ENCODE results near the gene U2AF2.

Gene U2AF2

GRCh38 chr19:55654868-55655647 is at the start of gene U2AF2:
TSS of gene U2AF2 (plus strand) at chr19:55655035. CDS start at chr19:55655105, 70 bp downstream.
- peak; percentile 40 for ATAC-seq (ENCODE audit: low read depth)
- peaks cover 36% of the 10 kb centered on the region for H3K4me1 Mint-ChIP-seq
- H3K36me3 Mint-ChIP-seq = peaks cover 13% of the 10 kb centered on the region
- peak within 1 kb of the TSS; percentile 98 for H3K27ac Mint-ChIP-seq
- peak; percentile 94 for DNase-seq (ENCODE audit: low spot score in 2 of 2)
- no peaks in the 10 kb centered on the region for H3K9me3 Mint-ChIP-seq
- H3K4me3 Mint-ChIP-seq = peak within 1 kb of the TSS; percentile 97
- H3K27me3 Mint-ChIP-seq = no peaks in the 10 kb centered on the region

- ATAC-seq (ENCODE audit: low read depth) = peak; percentile 78
- peaks cover 33% of the 10 kb centered on the region for H3K4me1 Mint-ChIP-seq
- H3K27me3 Mint-ChIP-seq = no peaks in the 10 kb centered on the region
- H3K9me3 Mint-ChIP-seq = peaks cover 2% of the 10 kb centered on the region
- peaks cover 15% of the 10 kb centered on the region for H3K36me3 Mint-ChIP-seq
- H3K27ac Mint-ChIP-seq = peak overlapping the region; percentile 86
- H3K4me3 Mint-ChIP-seq = peak overlapping the region; percentile 86
- DNase-seq (ENCODE audit: low spot score in 2 of 2) = peak; percentile 91 to 94
Measured at GRCh38 chr19:55605207-55605636, 49.6 kb upstream of the U2AF2 start.

GRCh38 chr19:55605637-55606470 is 49.0 kb upstream of the U2AF2 start, which contains the start of gene ZNF865:
TSS of gene ZNF865 (plus strand) at chr19:55605647. CDS start at chr19:55613619, 7,972 bp downstream.
- peaks cover 37% of the 10 kb centered on the region for H3K4me1 Mint-ChIP-seq
- DNase-seq (ENCODE audit: low spot score in 2 of 2) (peak; percentile 56 to 64), ATAC-seq (ENCODE audit: low read depth) (peak; percentile 45)
- H3K36me3 Mint-ChIP-seq = peaks cover 17% of the 10 kb centered on the region
- no peaks in the 10 kb centered on the region for H3K27me3 Mint-ChIP-seq
- H3K27ac Mint-ChIP-seq = peak within 1 kb of the TSS; percentile 92
- H3K9me3 Mint-ChIP-seq = peaks cover 2% of the 10 kb centered on the region
- H3K4me3 Mint-ChIP-seq = peak within 1 kb of the TSS; percentile 92

GRCh38 chr19:55606471-55606787 is 48.4 kb upstream of the U2AF2 start:
- Mint-ChIP-seq H3K27me3 (no peaks in the 10 kb centered on the region), H3K4me3 (peak overlapping the region; percentile 92), H3K36me3 (peaks cover 17% of the 10 kb centered on the region), H3K27ac (peak overlapping the region; percentile 92), H3K4me1 (peaks cover 39% of the 10 kb centered on the region), H3K9me3 (peaks cover 2% of the 10 kb centered on the region)
- ATAC-seq (ENCODE audit: low read depth) (no peak), DNase-seq (ENCODE audit: low spot score in 2 of 2) (no peak)

- DNase-seq (ENCODE audit: low spot score in 2 of 2) (no peak), ATAC-seq (ENCODE audit: low read depth) (no peak)
- H3K27ac Mint-ChIP-seq = peak overlapping the region; percentile 92
- H3K4me1 Mint-ChIP-seq = peaks cover 40% of the 10 kb centered on the region
- H3K27me3 Mint-ChIP-seq = no peaks in the 10 kb centered on the region
- H3K36me3 Mint-ChIP-seq = peaks cover 17% of the 10 kb centered on the region
- H3K9me3 Mint-ChIP-seq = peaks cover 2% of the 10 kb centered on the region
- peak overlapping the region; percentile 30 for H3K4me3 Mint-ChIP-seq
Measured at GRCh38 chr19:55606817-55607216, 48.0 kb upstream of the U2AF2 start.

GRCh38 chr19:55609326-55609725 is 45.5 kb upstream of the U2AF2 start:
- Mint-ChIP-seq H3K27me3 (no peaks in the 10 kb centered on the region), H3K27ac (no peak overlapping the region), H3K36me3 (peaks cover 18% of the 10 kb centered on the region)

GRCh38 chr19:55611300-55611982 is 43.4 kb upstream of the U2AF2 start:
- Mint-ChIP-seq H3K27ac (peak overlapping the region; percentile 40), H3K27me3 (no peaks in the 10 kb centered on the region), H3K4me1 (peaks cover 38% of the 10 kb centered on the region), H3K4me3 (no peak overlapping the region), H3K36me3 (peaks cover 18% of the 10 kb centered on the region), H3K9me3 (peaks cover 2% of the 10 kb centered on the region)
- ATAC-seq (ENCODE audit: low read depth) (no peak), DNase-seq (ENCODE audit: low spot score in 2 of 2) (no peak)

More at GRCh38 chr19:55609326-55609725, 45.5 kb upstream of the U2AF2 start:
- DNase-seq (ENCODE audit: low spot score in 2 of 2) (no peak), ATAC-seq (ENCODE audit: low read depth) (no peak)
- peaks cover 2% of the 10 kb centered on the region for H3K9me3 Mint-ChIP-seq
- H3K4me3 Mint-ChIP-seq = no peak overlapping the region
- H3K4me1 Mint-ChIP-seq = peaks cover 49% of the 10 kb centered on the region

GRCh38 chr19:55611983-55612645 is 42.7 kb upstream of the U2AF2 start:
- H3K27me3 Mint-ChIP-seq = no peaks in the 10 kb centered on the region
- ATAC-seq (ENCODE audit: low read depth) (peak; percentile 81), DNase-seq (ENCODE audit: low spot score in 2 of 2) (no peak)
- peak overlapping the region; percentile 40 for H3K27ac Mint-ChIP-seq
- H3K9me3 Mint-ChIP-seq = peaks cover 2% of the 10 kb centered on the region
- H3K4me1 Mint-ChIP-seq = peaks cover 33% of the 10 kb centered on the region
- H3K4me3 Mint-ChIP-seq = no peak overlapping the region
- peaks cover 19% of the 10 kb centered on the region for H3K36me3 Mint-ChIP-seq

- Mint-ChIP-seq H3K4me1 (peaks cover 29% of the 10 kb centered on the region), H3K36me3 (peaks cover 19% of the 10 kb centered on the region), H3K27ac (no peak overlapping the region), H3K27me3 (no peaks in the 10 kb centered on the region), H3K4me3 (no peak overlapping the region), H3K9me3 (peaks cover 2% of the 10 kb centered on the region)
- ATAC-seq (ENCODE audit: low read depth) (no peak), DNase-seq (ENCODE audit: low spot score in 2 of 2) (no peak)
Measured at GRCh38 chr19:55613396-55613795, 41.4 kb upstream of the U2AF2 start.

GRCh38 chr19:55613930-55614710 is 40.7 kb upstream of the U2AF2 start:
- no peak overlapping the region for H3K4me3 Mint-ChIP-seq
- peaks cover 2% of the 10 kb centered on the region for H3K9me3 Mint-ChIP-seq
- H3K36me3 Mint-ChIP-seq = peaks cover 19% of the 10 kb centered on the region

GRCh38 chr19:55614711-55615542 is 39.9 kb upstream of the U2AF2 start:
- DNase-seq (ENCODE audit: low spot score in 2 of 2) = no peak
- H3K27ac Mint-ChIP-seq = no peak overlapping the region
- no peaks in the 10 kb centered on the region for H3K27me3 Mint-ChIP-seq
- H3K36me3 Mint-ChIP-seq = peaks cover 12% of the 10 kb centered on the region
- ATAC-seq (ENCODE audit: low read depth) = no peak
- H3K4me1 Mint-ChIP-seq = peaks cover 25% of the 10 kb centered on the region
- H3K9me3 Mint-ChIP-seq = peaks cover under 1% of the 10 kb centered on the region
- no peak overlapping the region for H3K4me3 Mint-ChIP-seq

More at GRCh38 chr19:55613930-55614710, 40.7 kb upstream of the U2AF2 start:
- H3K4me1 Mint-ChIP-seq = peaks cover 29% of the 10 kb centered on the region
- ATAC-seq (ENCODE audit: low read depth) (no peak), DNase-seq (ENCODE audit: low spot score in 2 of 2) (no peak)
- no peaks in the 10 kb centered on the region for H3K27me3 Mint-ChIP-seq
- no peak overlapping the region for H3K27ac Mint-ChIP-seq
